HG02588 (cell line): ENCODE results near the gene SCGN.

Experiments
- ATAC-seq: cut with Tn5 transposase; IDR thresholded peaks from one replicate; pipeline ENCODE4 v1.9.1; 2021; ENCODE audit warnings: mild to moderate bottlenecking, moderate library complexity; ENCODE audit not compliant: unreplicated experiment

SCGN gene

GRCh38 chr6:25639653-25640052 lies 12.4 kb upstream of the SCGN start:
- no peak for ATAC-seq

DNA sequence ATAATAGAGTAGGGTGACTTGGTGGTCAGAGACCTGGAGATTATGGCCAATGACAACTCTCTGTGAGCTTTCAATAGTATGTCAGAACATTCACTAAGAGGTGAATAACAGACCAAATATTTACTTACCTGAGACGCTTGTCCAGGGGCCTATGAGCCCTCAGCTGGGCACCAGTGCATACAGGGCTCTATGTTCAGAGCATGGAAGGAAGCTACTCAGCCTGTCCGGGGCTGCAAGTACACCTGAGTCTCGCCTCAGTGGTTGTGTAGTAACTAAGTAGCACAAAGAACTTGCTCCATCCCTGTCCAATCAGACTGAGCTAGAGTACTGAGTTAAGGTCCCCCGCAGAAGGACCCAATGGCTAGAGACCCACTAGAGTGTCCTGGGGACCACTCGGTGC lies 11.6 kb upstream of the SCGN start:
- no peak for ATAC-seq

- ATAC-seq: no peak
These were observed 11.1 kb upstream of the SCGN start for GRCh38 chr6:25640891-25641290.

GRCh38 chr6:25641377-25641776 lies 10.6 kb upstream of the SCGN start:
- ATAC-seq: no peak

GRCh38 chr6:25641940-25642666 lies 9.9 kb upstream of the SCGN start:
- no peak for ATAC-seq

- ATAC-seq: no peak
These were observed 9.2 kb upstream of the SCGN start for GRCh38 chr6:25642667-25643328.

GRCh38 chr6:25645916-25646315 lies 6.1 kb upstream of the SCGN start:
- ATAC-seq: no peak

DNA sequence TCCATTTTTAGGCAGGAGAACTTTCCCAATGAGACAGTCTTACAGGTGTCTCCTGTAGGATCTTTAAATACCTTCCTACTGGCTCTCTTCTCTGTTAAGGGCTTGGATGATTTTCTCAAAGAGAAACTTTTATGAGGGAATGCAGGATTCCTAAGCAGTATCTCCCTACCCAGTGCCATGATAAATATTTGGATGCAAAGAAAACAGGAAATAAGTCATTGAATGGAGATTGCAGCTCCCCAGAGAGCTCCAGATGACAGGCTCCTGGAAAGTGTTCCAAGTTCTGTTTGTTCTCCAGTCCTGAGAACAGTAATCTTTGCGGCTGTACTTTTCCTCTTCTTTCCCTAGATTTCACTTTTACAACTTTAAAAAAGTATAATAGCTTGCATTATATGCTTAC lies 2.4 kb upstream of the SCGN start:
- no peak for ATAC-seq

DNA sequence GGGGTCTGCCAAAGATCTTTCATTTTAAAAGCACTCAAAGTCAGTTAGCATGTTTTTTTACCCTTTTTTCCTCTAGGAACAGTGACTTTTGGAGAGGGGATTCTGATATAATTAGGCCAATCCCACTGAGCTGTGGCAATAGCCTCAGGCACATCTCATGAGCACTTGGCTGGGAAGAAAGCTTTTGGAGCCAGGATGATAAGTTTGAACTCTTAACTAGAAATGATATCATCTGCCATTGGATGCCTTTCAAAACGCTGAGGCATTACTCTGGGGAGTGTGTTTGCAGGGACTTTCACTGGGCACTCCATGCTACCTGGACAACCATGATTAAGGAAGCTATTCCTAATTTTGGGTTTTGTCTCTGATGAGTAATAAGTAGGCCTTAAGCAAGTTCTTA lies 3.7 kb downstream of the SCGN start:
- ATAC-seq: no peak

DNA sequence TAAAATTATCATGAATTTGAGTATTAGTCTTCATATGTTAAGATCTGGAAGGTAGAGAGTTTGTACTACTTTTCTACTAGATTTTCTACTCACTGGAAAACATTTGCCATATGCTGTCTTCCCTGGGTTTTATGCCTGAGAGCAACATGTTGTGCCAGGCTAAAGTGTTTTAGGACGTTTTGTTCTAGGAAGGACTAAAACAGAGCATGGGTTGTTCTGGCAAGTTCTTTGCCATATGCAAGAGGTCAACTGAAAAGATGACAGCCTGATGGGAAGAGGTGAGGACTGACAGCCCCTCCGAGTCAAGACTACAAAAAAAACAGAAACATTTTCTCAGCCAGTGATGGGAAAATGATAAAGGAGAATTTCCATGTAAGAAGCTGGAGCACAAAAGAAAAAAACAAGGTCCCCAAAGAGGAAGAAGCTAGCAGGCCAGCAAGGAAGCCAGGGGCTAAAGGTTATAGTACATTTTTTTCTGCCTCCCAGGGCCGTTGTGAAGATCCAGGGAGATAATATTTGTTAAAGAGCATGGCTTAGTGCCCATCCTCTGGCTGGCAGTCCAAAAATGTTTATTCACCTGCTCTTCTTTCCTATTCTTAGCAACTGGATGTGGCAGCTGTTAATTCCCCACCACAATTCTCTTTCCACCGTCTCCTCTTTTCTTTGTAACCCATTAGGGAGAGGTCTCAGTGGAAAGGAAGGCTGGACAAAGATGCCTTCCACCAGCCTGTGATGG lies 7.8 kb downstream of the SCGN start:
- ATAC-seq: no peak

GRCh38 chr6:25660512-25660911 lies 8.5 kb downstream of the SCGN start:
- no peak for ATAC-seq

GRCh38 chr6:25661129-25661779 lies 9.2 kb downstream of the SCGN start:
- ATAC-seq: no peak

DNA sequence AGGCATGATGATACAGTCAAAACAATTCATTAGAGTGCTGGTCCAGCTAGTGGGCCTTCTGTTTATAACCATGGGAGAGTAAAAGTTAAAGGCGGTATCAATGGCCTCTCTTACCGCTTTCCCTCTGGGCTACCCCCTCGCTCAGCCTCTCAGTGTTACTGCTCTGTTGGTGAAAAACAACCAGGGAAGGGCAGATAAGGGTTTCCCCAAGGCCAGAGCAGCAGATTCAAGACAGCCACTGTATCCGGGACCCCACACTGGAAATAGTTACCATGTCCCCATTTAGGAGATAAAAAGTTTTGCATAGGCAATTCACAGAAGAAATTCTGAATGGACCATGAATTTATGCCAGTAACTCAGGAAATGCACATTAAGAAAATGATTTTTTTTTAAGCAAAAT lies 13.4 kb downstream of the SCGN start:
- ATAC-seq: no peak

DNA sequence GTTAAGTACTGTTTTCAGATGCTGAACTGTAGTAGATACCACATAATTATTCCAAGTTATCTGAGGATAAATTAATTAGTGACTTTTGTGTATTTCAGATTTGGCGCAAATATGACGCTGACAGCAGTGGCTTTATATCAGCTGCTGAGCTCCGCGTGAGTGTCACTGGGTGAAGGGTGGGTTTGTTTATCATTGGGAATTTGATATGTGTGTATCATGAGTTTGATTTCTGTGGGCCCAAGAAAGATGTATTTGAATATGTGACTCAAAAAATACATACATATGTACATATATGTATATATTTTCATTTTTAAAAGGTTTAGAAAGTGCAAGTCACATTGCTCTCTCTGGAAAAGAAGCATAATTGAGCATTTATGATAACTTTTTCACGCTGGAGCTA lies 17.4 kb downstream of the SCGN start:
- ATAC-seq: no peak

GRCh38 chr6:25670208-25670607 lies 18.2 kb downstream of the SCGN start:
- no peak for ATAC-seq

DNA sequence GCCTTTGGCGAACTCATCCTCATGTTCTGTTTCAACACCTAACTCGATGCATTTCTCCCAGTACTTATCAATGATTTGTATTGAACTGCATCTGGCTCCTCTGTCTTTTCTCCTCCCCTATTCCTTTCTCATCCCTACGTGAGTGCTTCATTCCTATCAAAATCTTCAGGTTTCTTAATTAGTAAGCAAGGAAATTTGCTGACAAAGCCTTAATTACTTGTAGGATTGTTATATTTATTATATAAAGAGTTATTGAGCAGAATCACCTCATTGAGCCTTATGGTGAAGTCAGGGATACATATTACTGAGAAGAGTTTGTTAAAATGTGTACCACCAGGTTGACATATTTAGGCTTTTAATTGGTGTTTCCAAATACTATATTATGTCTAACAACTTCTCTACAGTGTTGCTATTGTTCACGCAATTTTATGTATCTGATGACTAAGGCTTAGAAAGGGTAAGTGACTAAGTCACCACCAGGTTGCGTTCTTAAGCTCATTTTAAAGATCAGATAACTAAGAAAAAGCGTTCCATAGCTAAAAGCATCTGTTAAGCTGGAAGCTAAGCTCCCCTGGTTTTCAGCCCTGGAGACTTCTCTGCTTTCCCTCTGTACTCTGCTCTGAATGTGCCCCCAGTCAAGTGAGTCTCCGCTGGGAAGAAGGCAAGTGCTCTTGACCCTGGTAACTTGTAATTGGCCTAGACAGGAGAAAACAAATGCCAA lies 18.9 kb downstream of the SCGN start:
- no peak for ATAC-seq

- ATAC-seq: no peak
These were observed 19.6 kb downstream of the SCGN start for GRCh38 chr6:25671652-25672051.

- no peak for ATAC-seq
These were observed 23.2 kb downstream of the SCGN start for GRCh38 chr6:25675167-25675566.

- no peak for ATAC-seq
These were observed 24.8 kb downstream of the SCGN start for GRCh38 chr6:25676775-25677174.

DNA sequence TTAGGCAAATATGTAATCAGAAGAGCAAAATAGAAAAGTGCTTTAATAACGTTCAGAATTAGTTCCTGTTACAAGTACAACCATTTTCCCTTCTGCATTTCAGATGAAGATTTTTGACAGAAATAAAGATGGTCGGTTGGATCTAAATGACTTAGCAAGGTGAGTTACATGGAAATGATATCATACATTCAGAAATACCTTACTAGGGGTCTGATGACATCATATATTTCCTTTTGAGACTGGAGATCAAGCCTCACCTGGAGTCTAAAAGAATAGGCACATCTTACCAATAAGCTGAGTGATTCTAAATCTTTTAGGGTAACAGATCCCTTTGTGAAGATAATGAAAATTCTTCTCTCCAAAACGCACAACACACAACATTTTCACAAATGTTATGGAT lies 29.8 kb downstream of the SCGN start:
- no peak for ATAC-seq

- ATAC-seq: no peak
These were observed 30.3 kb downstream of the SCGN start for GRCh38 chr6:25682324-25682723.
